ENCODE data around the gene CPED1. TPM values are rescaled to one million over a fixed set of nuclear protein-coding genes. Genes with fewer than 3 reads are reported as not detected.

CPED1 gene
- total and polyA plus RNA-seq, 9 donors: 6.6 to 26.6 (median 10.8) TPM

DNA sequence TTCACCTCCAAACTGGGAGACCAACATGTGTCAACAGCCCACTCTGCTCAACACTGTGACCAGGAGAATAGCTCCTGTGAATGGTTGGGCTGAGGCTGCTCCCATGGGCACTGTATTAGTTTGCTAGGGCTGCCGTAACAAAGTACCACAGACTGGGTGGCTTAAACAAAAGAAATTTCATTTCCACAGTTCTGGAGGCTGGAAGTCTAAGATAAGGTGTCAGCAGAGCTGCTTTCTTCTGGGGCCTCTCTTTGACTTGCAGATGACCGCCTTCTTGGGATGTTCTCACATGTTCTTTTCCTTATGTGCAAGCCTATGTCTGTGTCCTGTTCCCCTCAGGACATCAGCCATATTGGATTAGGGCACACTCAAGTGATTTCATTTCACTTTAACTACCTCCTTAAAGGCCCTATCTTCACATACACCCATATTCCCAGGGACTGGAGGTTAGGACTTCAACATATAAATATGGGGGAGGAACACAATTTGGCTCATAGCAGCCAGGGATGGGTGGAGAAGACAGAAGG lies 90.3 kb downstream of the CPED1 start:
- Histone ChIP-seq H3K27me3 (ENCODE audit: control insufficient read depth, insufficient read depth, low read length) (no peaks in the 10 kb centered on the region), H3K36me3 (ENCODE audit: control insufficient read depth, insufficient read depth, low read length) (no peaks in the 10 kb centered on the region), H3K27ac (ENCODE audit: low read length) (no peak overlapping the region), H3K4me3 (ENCODE audit: low read length) (no peak overlapping the region), H3K4me1 (ENCODE audit: control insufficient read depth, insufficient read depth, low read length) (no peaks in the 10 kb centered on the region), H3K9me3 (replicated peaks; ENCODE audit: control insufficient read depth, low read depth, low read length) (no peaks in the 10 kb centered on the region)
- no peak for DNase-seq
- no CpG with 5 or more reads among the region's 2 CpGs for WGBS (ENCODE audit: insufficient coverage)

- no peaks in the 10 kb centered on the region for H3K4me1 ChIP-seq (ENCODE audit: control insufficient read depth, insufficient read depth, low read length)
- 71% methylated on average over 1 of the region's 5 CpGs for WGBS (ENCODE audit: insufficient coverage)
- H3K9me3 ChIP-seq (replicated peaks; ENCODE audit: control insufficient read depth, low read depth, low read length): no peaks in the 10 kb centered on the region
- H3K4me3 ChIP-seq (ENCODE audit: low read length): no peak overlapping the region
- DNase-seq: peak; percentile 31
- H3K36me3 ChIP-seq (ENCODE audit: control insufficient read depth, insufficient read depth, low read length): no peaks in the 10 kb centered on the region
- H3K27ac ChIP-seq (ENCODE audit: low read length): no peak overlapping the region
- H3K27me3 ChIP-seq (ENCODE audit: control insufficient read depth, insufficient read depth, low read length): no peaks in the 10 kb centered on the region
These were observed 91.1 kb downstream of the CPED1 start for GRCh38 chr7:121079425-121080169.

- Histone ChIP-seq H3K36me3 (ENCODE audit: control insufficient read depth, insufficient read depth, low read length) (no peaks in the 10 kb centered on the region), H3K4me1 (ENCODE audit: control insufficient read depth, insufficient read depth, low read length) (peaks cover 2% of the 10 kb centered on the region), H3K27me3 (ENCODE audit: control insufficient read depth, insufficient read depth, low read length) (no peaks in the 10 kb centered on the region), H3K27ac (ENCODE audit: low read length) (no peak overlapping the region), H3K4me3 (ENCODE audit: low read length) (no peak overlapping the region), H3K9me3 (replicated peaks; ENCODE audit: control insufficient read depth, low read depth, low read length) (no peaks in the 10 kb centered on the region)
- no peak for DNase-seq
- no CpG with 5 or more reads among the region's 2 CpGs for WGBS (ENCODE audit: insufficient coverage)
These were observed 91.9 kb downstream of the CPED1 start for GRCh38 chr7:121080257-121080912.

DNA sequence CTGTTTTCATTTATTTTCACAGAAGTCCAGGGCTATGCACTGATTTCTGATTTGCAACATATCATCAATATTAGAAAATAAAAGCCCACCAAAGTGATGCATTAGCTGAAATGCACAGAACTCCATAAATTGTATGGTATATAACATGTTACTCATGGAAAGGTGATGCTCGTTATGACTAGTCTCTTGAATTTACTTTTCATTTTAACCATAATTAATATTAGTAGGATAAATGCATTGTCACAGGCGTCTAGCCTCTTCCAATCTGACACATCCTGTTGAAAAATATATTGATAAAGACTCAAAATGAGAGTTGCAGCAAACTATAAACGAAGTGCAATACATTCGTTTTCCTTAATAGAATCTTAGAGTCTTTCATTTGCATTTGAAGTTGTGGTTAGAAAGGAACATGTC lies 92.4 kb downstream of the CPED1 start:
- Histone ChIP-seq H3K4me3 (ENCODE audit: low read length) (no peak overlapping the region), H3K4me1 (ENCODE audit: control insufficient read depth, insufficient read depth, low read length) (peaks cover 2% of the 10 kb centered on the region), H3K9me3 (replicated peaks; ENCODE audit: control insufficient read depth, low read depth, low read length) (no peaks in the 10 kb centered on the region), H3K27ac (ENCODE audit: low read length) (no peak overlapping the region), H3K27me3 (ENCODE audit: control insufficient read depth, insufficient read depth, low read length) (no peaks in the 10 kb centered on the region), H3K36me3 (ENCODE audit: control insufficient read depth, insufficient read depth, low read length) (no peaks in the 10 kb centered on the region)
- no peak for DNase-seq
- whole genome bisulfite sequencing (ENCODE audit: insufficient coverage): no CpG with 5 or more reads among the region's 4 CpGs

- no peaks in the 10 kb centered on the region for H3K9me3 ChIP-seq (replicated peaks; ENCODE audit: control insufficient read depth, low read depth, low read length)
- no peak overlapping the region for H3K4me3 ChIP-seq (ENCODE audit: low read length)
- no peaks in the 10 kb centered on the region for H3K27me3 ChIP-seq (ENCODE audit: control insufficient read depth, insufficient read depth, low read length)
- H3K36me3 ChIP-seq (ENCODE audit: control insufficient read depth, insufficient read depth, low read length): no peaks in the 10 kb centered on the region
- H3K27ac ChIP-seq (ENCODE audit: low read length): no peak overlapping the region
- peaks cover 2% of the 10 kb centered on the region for H3K4me1 ChIP-seq (ENCODE audit: control insufficient read depth, insufficient read depth, low read length)
- peak; percentile 87 for DNase-seq
- no CpG with 5 or more reads among the region's 3 CpGs for WGBS (ENCODE audit: insufficient coverage)
These were observed 92.9 kb downstream of the CPED1 start for GRCh38 chr7:121081327-121081936.

GRCh38 chr7:121082400-121083101 lies 94.0 kb downstream of the CPED1 start:
- Histone ChIP-seq H3K9me3 (replicated peaks; ENCODE audit: control insufficient read depth, low read depth, low read length) (no peaks in the 10 kb centered on the region), H3K4me3 (ENCODE audit: low read length) (no peak overlapping the region), H3K4me1 (ENCODE audit: control insufficient read depth, insufficient read depth, low read length) (peaks cover 2% of the 10 kb centered on the region), H3K36me3 (ENCODE audit: control insufficient read depth, insufficient read depth, low read length) (no peaks in the 10 kb centered on the region), H3K27me3 (ENCODE audit: control insufficient read depth, insufficient read depth, low read length) (no peaks in the 10 kb centered on the region), H3K27ac (ENCODE audit: low read length) (no peak overlapping the region)
- DNase-seq: no peak

DNA sequence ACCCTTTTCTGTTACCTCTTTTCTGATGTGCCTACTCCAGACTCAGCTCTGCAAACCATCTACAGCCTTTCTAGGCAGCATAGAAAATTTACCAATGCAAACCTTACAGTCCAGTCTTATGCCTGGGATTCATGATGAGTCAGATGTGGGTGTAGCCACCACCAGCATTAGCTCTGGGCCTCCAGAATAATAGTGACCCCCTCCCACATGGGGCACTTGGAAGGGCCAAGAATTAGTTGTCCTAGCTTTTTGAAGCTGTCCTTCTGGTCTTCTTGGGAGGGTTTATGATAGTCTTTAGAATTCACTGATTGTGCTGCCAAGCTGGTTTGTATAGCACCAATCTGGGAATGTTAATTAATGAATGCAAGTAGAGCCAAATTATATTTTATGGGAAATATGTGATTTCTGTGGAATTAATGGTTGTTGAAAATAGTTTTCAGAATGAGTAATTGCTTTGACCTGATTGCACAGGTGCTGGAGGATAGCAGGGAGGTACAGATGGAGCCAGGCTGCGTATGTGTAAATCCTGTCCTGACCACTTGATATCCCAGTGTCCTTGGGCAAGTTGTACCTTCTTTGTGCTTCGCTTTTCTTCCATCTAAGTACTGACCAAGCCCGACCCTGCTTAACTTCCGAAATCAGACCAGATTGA lies 94.8 kb downstream of the CPED1 start:
- peaks cover 2% of the 10 kb centered on the region for H3K4me1 ChIP-seq (ENCODE audit: control insufficient read depth, insufficient read depth, low read length)
- no peaks in the 10 kb centered on the region for H3K27me3 ChIP-seq (ENCODE audit: control insufficient read depth, insufficient read depth, low read length)
- no peak overlapping the region for H3K27ac ChIP-seq (ENCODE audit: low read length)
- no peaks in the 10 kb centered on the region for H3K36me3 ChIP-seq (ENCODE audit: control insufficient read depth, insufficient read depth, low read length)
- DNase-seq: no peak
- WGBS (ENCODE audit: insufficient coverage): 88% methylated on average over 1 of the region's 4 CpGs
- H3K9me3 ChIP-seq (replicated peaks; ENCODE audit: control insufficient read depth, low read depth, low read length): no peaks in the 10 kb centered on the region
- H3K4me3 ChIP-seq (ENCODE audit: low read length): no peak overlapping the region

DNA sequence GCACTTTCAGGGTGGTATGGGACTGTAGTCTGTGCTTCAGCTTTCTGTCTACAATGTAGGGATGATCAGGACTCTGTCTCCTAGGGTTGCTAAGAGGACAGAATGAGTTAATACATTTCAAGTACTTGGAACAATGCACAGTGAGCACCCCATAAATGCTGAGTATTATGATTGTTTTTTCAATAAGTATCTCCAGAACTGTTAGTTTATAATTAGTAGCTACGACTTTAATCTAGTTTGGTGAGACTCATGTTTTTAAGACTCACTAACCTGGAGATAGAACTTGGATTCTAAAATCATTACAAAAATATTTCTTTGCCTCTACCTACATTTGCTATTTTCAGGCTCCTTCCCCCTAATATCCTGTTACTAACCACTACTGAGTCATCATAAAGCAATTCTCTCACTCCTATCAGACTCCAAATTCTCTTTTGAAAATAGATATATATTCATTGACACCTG lies 95.3 kb downstream of the CPED1 start:
- no peak overlapping the region for H3K4me3 ChIP-seq (ENCODE audit: low read length)
- no peaks in the 10 kb centered on the region for H3K9me3 ChIP-seq (replicated peaks; ENCODE audit: control insufficient read depth, low read depth, low read length)
- no peak for DNase-seq
- WGBS (ENCODE audit: insufficient coverage): no CpG with 5 or more reads among the region's 1 CpG
- H3K27me3 ChIP-seq (ENCODE audit: control insufficient read depth, insufficient read depth, low read length): no peaks in the 10 kb centered on the region
- H3K27ac ChIP-seq (ENCODE audit: low read length): no peak overlapping the region
- no peaks in the 10 kb centered on the region for H3K36me3 ChIP-seq (ENCODE audit: control insufficient read depth, insufficient read depth, low read length)
- peaks cover 2% of the 10 kb centered on the region for H3K4me1 ChIP-seq (ENCODE audit: control insufficient read depth, insufficient read depth, low read length)

GRCh38 chr7:121084256-121084655 lies 95.7 kb downstream of the CPED1 start:
- H3K27ac ChIP-seq (ENCODE audit: low read length): no peak overlapping the region
- WGBS (ENCODE audit: insufficient coverage): no CpG with 5 or more reads among the region's 2 CpGs

More at GRCh38 chr7:121084256-121084655, 95.7 kb downstream of the CPED1 start:
- DNase-seq: no peak
- Histone ChIP-seq H3K9me3 (replicated peaks; ENCODE audit: control insufficient read depth, low read depth, low read length) (no peaks in the 10 kb centered on the region), H3K4me1 (ENCODE audit: control insufficient read depth, insufficient read depth, low read length) (peaks cover 2% of the 10 kb centered on the region), H3K4me3 (ENCODE audit: low read length) (no peak overlapping the region), H3K36me3 (ENCODE audit: control insufficient read depth, insufficient read depth, low read length) (no peaks in the 10 kb centered on the region), H3K27me3 (ENCODE audit: control insufficient read depth, insufficient read depth, low read length) (no peaks in the 10 kb centered on the region)
